BE2C (cell line): ENCODE measurements around the gene SLC8A1.
A peak's percentile ranks its signal among the peaks of the same experiment; 100 is the strongest.

Experiments
- DNase-seq: peaks from one replicate; pipeline ENCODE4 v3.0.0-alpha.2; 2020
- H3K27me3 ChIP-seq: fragments of 250-450 bp; sonication (Bioruptor Pico); 2 replicates; pipeline ENCODE4 v1.5.1; 2020; ENCODE audit warnings: mild to moderate bottlenecking
- H3K36me3 ChIP-seq: fragments of 250-450 bp; sonication (Bioruptor Pico); 2 replicates; pipeline ENCODE4 v1.5.1; 2020; ENCODE audit warnings: mild to moderate bottlenecking
- H3K4me1 ChIP-seq: fragments of 250-450 bp; sonication (Bioruptor Pico); 2 replicates; pipeline ENCODE4 v1.5.1; 2020
- H3K4me3 ChIP-seq: 2 replicates; pipeline ENCODE4 v1.5.1; 2011; ENCODE audit warnings: low read depth, low read length
- H3K9me3 ChIP-seq: fragments of 250-450 bp; sonication (Bioruptor Pico); 2 replicates; pipeline ENCODE4 v1.5.1; 2020
- TF ChIP-seq, protein P1 (sequence below): IDR thresholded peaks from 2 replicates; pipeline ENCODE4 v1.5.1; 2012; ENCODE audit warnings: mild to moderate bottlenecking, low read depth, low read length

SLC8A1 gene

DNA sequence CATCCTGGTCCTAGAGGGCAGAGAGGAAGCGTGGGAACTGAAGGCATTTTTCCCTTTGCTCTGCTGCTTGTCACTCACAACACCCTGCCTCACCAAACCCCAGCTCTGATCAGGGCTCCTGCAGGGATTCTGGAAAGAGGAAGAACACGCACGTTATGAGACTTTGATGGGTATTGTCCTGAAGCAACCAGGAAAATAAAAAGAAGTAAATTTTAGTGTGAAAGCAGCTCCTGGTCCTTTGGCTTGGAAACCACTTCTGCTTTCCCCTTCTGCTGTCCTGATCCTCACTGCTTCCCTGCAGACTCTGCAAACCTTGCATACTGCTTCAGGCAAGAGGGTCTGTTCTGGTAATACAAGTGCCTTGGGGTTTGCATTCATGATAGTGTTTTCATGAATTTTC is 164.1 kb downstream of the SLC8A1 start:
- no peaks in the 10 kb centered on the region for H3K27me3 ChIP-seq
- no peak overlapping the region for H3K4me3 ChIP-seq
- no peak for DNase-seq
- no peaks in the 10 kb centered on the region for H3K36me3 ChIP-seq
- no peaks in the 10 kb centered on the region for H3K9me3 ChIP-seq
- TF ChIP-seq, protein P1, sequence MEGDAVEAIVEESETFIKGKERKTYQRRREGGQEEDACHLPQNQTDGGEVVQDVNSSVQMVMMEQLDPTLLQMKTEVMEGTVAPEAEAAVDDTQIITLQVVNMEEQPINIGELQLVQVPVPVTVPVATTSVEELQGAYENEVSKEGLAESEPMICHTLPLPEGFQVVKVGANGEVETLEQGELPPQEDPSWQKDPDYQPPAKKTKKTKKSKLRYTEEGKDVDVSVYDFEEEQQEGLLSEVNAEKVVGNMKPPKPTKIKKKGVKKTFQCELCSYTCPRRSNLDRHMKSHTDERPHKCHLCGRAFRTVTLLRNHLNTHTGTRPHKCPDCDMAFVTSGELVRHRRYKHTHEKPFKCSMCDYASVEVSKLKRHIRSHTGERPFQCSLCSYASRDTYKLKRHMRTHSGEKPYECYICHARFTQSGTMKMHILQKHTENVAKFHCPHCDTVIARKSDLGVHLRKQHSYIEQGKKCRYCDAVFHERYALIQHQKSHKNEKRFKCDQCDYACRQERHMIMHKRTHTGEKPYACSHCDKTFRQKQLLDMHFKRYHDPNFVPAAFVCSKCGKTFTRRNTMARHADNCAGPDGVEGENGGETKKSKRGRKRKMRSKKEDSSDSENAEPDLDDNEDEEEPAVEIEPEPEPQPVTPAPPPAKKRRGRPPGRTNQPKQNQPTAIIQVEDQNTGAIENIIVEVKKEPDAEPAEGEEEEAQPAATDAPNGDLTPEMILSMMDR, result no peak
- H3K4me1 ChIP-seq, result peaks cover 6% of the 10 kb centered on the region

DNA sequence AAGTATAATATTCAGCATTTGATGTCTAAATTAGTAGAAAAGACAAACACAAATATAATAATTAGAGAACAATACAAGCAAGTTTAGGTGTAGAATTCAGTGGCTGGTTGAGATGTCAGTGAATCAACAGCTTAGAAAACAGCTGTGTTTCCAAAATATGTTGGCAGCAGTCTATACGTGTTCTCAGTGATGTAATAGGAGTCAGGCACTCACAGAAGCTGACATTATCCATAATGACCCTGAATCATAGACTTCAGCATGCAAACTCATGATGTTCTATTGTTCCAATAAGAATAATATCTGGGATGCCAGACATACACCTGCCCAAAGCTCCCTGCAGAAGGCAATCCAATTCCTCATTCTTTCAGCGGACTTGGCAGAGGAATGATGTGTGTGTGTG is 164.7 kb downstream of the SLC8A1 start:
- TF ChIP-seq, protein P1, result no peak
- Histone ChIP-seq H3K36me3 (no peaks in the 10 kb centered on the region), H3K4me3 (no peak overlapping the region), H3K4me1 (peaks cover 6% of the 10 kb centered on the region), H3K9me3 (no peaks in the 10 kb centered on the region), H3K27me3 (no peaks in the 10 kb centered on the region)
- DNase-seq, result no peak

DNA sequence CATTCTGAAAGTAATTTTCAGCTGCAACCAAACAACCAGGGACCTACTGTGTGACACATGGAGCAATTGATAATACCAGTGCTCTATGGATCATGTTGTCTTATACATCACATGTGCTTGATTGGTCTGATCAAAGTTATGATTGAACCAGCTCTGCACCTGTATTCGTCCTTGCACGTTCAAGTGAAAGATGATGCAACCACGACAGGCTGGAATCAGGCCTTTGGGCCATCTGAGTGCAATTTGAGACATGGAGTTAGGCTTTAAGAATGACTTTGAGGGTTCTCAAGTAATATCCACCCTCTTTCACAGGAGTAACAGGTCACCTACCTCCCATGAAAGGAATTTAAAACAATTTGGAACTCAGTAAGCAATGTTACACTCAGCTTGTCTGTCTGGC is 165.2 kb downstream of the SLC8A1 start:
- Histone ChIP-seq H3K4me1 (peaks cover 6% of the 10 kb centered on the region), H3K9me3 (no peaks in the 10 kb centered on the region), H3K27me3 (no peaks in the 10 kb centered on the region), H3K36me3 (no peaks in the 10 kb centered on the region), H3K4me3 (no peak overlapping the region)
- no peak for DNase-seq
- TF ChIP-seq, protein P1, result no peak

DNA sequence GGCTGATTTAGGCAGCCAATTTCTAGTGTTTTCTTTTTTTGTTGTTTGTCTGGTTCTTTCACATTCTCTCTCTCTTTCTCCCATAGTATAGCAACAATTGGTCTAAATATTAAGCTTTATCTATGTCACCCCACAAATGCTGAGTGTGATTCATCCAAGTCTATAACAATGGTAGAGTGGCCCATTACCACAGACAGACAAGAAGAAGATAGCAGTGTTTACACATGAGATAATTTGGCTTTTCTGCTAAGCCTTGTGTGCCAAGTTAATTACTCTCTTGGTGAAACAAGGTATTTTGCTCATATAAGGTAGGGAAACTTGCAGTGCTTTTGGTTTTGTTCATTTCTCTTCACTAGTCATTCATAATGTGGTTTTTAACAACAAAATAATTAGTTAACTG is 166.5 kb downstream of the SLC8A1 start:
- Histone ChIP-seq H3K27me3 (no peaks in the 10 kb centered on the region), H3K4me1 (peaks cover 16% of the 10 kb centered on the region), H3K36me3 (no peaks in the 10 kb centered on the region), H3K4me3 (no peak overlapping the region), H3K9me3 (no peaks in the 10 kb centered on the region)
- DNase-seq, result no peak
- TF ChIP-seq, protein P1, result no peak

DNA sequence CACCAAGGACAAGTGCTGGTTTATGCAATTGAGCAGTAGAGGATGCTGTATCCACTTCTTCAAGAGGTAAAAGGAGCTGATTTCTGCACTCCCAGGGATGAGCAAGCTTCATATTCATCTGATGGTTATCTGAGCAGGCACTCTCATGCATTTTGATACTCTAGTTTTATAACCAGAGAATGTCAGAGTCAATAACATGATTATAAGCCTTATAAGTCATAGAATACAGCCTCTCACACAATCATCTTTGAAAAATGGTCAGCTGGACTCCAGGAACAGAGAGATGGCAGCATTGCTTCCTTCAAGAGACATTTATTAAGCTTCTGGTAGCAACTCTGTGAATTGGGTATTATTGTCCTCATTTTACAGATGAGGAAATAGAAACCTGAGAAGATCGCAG is 167.1 kb downstream of the SLC8A1 start:
- no peaks in the 10 kb centered on the region for H3K9me3 ChIP-seq
- H3K27me3 ChIP-seq, result no peaks in the 10 kb centered on the region
- peaks cover 17% of the 10 kb centered on the region for H3K4me1 ChIP-seq
- H3K36me3 ChIP-seq, result no peaks in the 10 kb centered on the region
- TF ChIP-seq, protein P1, result peak; percentile 22
- no peak for DNase-seq
- no peak overlapping the region for H3K4me3 ChIP-seq

DNA sequence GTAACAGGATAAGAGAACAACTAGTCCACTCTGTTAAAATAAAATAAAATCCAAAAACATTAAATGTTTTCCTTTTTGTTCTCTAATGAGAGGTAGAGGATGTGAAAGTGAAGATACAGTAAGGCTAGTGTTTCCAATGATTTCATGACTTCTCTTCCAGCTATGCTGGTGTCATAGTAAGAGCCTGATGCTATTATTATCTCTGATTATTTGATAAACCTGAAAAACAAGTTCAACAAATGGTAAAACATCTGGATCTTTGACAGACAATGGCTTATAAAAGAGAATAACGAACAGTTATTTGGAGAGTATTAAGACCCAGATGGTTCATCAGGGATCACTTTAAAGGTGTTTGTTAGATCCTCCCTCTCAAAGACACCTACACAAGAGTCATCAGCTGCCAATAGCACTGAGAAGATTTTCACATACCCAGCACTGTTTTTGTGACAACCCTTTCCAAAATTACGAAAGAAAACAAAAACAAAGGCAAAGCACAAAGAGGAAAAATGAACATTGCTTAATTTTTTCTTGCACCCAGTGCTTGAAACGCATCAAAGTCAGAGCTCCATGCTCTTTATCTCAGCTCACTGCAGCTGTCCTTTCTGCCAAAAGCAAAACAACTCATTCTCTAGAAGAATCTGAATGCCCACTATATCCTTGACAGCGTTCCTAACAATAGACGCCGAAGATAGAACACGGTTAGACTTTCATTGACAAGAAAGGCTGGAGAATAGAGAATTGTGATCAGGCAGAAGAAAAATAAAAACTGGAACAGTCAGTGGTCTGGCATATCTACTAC is 168.6 kb downstream of the SLC8A1 start:
- TF ChIP-seq, protein P1, result no peak
- Histone ChIP-seq H3K9me3 (no peaks in the 10 kb centered on the region), H3K36me3 (no peaks in the 10 kb centered on the region), H3K27me3 (no peaks in the 10 kb centered on the region), H3K4me3 (no peak overlapping the region), H3K4me1 (peaks cover 23% of the 10 kb centered on the region)
- no peak for DNase-seq
